DND-41 (cell line): Measurements from ENCODE around the gene FBXO15.

ENCODE experiments used
- ATAC-seq: fragments of 200-7000 bp; cut with Tn5 transposase; 3 replicates; pipeline ENCODE4 v1.9.1; 2021; ENCODE audit warnings: low read depth; ENCODE audit not compliant: insufficient read depth
- DNase-seq: peaks from one replicate; pipeline ENCODE4 v3.0.0-alpha.2; 2020
- H2AFZ ChIP-seq: 2 replicates; pipeline ENCODE4 v1.6.0; 2012; ENCODE audit warnings: low read depth, low read length
- H3K27ac ChIP-seq: 2 replicates; pipeline ENCODE4 v1.5.1; 2012; ENCODE audit warnings: low read length, inconsistent platforms
- H3K27me3 ChIP-seq: fragments of 200-600 bp; sonication (generic); 2 replicates; pipeline ENCODE4 v1.6.0; 2012; ENCODE audit warnings: low read length, mild to moderate bottlenecking, inconsistent platforms; ENCODE audit not compliant: insufficient read depth, poor library complexity
- H3K36me3 ChIP-seq: 2 replicates; pipeline ENCODE4 v1.5.1; 2012; ENCODE audit warnings: low read length, inconsistent platforms; ENCODE audit not compliant: insufficient read depth
- H3K4me1 ChIP-seq: 2 replicates; pipeline ENCODE4 v1.5.1; 2012; ENCODE audit warnings: mild to moderate bottlenecking, low read length; ENCODE audit not compliant: insufficient read depth
- H3K4me2 ChIP-seq: 2 replicates; pipeline ENCODE4 v1.6.0; 2012; ENCODE audit warnings: mild to moderate bottlenecking, moderate library complexity, low read length, inconsistent platforms; ENCODE audit not compliant: insufficient read depth
- H3K4me3 ChIP-seq, 2 experiments: fragments of 200-600 bp in 1 of 2; shearing (Covaris generic) in 1 of 2; 2 replicates each; pipeline ENCODE4 v1.5.1; 2012 to 2016; ENCODE audit warnings: inconsistent platforms in 2 of 2, low read length in 2 of 2, mild to moderate bottlenecking in 2 of 2, low read depth in 1 of 2, moderate library complexity in 1 of 2
- H3K79me2 ChIP-seq: 2 replicates; pipeline ENCODE4 v1.6.0; 2012; ENCODE audit warnings: low read length, inconsistent platforms; ENCODE audit not compliant: insufficient read depth
- H3K9ac ChIP-seq: 2 replicates; pipeline ENCODE4 v1.6.0; 2012; ENCODE audit warnings: low read depth, mild to moderate bottlenecking, inconsistent platforms, low read length, moderate library complexity
- H3K9me3 ChIP-seq: 2 replicates; pipeline ENCODE4 v1.5.1; 2012; ENCODE audit warnings: low read length, moderate library complexity, mild to moderate bottlenecking, inconsistent platforms; ENCODE audit not compliant: insufficient read depth, severe bottlenecking
- H4K20me1 ChIP-seq: 2 replicates; pipeline ENCODE4 v1.6.0; 2012; ENCODE audit warnings: low read length; ENCODE audit not compliant: insufficient read depth
- CTCF ChIP-seq: IDR thresholded peaks from 2 replicates; pipeline ENCODE4 v1.5.1; 2012; ENCODE audit warnings: borderline replicate concordance, low read length, moderate library complexity, mild to moderate bottlenecking; ENCODE audit not compliant: poor library complexity, severe bottlenecking; ENCODE audit errors: extremely low read depth
- EZH2 ChIP-seq: IDR thresholded peaks from 3 replicates; pipeline ENCODE4 v1.6.1; 2012; ENCODE audit warnings: borderline replicate concordance, low read depth, mild to moderate bottlenecking, moderate library complexity, low read length, inconsistent platforms; ENCODE audit not compliant: severe bottlenecking

The FBXO15 gene

DNA sequence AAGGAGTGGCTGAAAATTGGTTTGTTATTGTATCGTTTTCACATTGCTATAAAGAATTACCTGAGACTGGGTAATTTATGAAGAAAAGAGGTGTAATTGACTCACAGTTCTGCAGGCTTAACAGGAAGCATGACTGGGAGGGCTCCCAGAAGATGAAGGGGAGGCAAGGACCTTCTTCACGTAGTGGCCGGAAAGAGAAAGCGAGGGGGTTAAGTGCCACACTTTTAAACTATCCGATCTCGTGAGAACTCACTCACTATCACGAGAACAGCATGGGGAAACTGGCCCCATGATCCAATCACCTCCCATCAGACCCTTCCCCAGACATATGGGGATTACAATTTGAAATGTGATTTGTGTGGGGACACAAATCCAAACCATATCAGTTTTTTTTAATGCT, 81.6 kb downstream of the FBXO15 start:
- Histone ChIP-seq H3K9me3 (no peaks in the 10 kb centered on the region), H3K79me2 (no peaks in the 10 kb centered on the region), H3K27ac (no peak overlapping the region), H2AFZ (no peak overlapping the region), H3K4me2 (no peak overlapping the region), H3K36me3 (no peaks in the 10 kb centered on the region), H3K4me1 (peaks cover 14% of the 10 kb centered on the region), H3K4me3 (no peak overlapping the region), H4K20me1 (no peaks in the 10 kb centered on the region), H3K27me3 (peaks cover 3% of the 10 kb centered on the region), H3K9ac (no peak overlapping the region)
- no peak for TF ChIP-seq EZH2
- no peak for TF ChIP-seq CTCF
- ATAC-seq (no peak), DNase-seq (no peak)

DNA sequence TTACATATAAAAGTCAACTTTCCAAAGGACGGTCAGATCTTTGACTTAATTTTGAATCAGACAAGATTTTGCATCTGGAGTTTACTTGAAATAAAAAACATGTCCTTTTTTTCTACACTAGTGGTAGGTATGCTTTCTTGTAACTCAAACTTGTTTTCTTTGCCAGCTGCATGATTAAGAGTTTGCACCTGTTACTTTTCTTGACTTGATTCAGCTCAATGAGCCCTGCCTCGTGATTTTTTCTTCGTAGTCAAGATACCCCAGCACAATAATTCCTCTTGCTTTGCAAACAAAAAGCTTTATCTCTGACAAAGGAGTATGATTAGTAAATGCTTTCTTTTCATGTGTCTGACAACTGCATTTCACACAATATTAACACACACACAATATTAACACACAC, 82.3 kb downstream of the FBXO15 start:
- H3K9me3 ChIP-seq: no peaks in the 10 kb centered on the region
- no peaks in the 10 kb centered on the region for H3K79me2 ChIP-seq
- no peak for ATAC-seq
- H3K4me2 ChIP-seq: no peak overlapping the region
- peaks cover 3% of the 10 kb centered on the region for H3K27me3 ChIP-seq
- no peak overlapping the region for H3K4me3 ChIP-seq
- H4K20me1 ChIP-seq: no peaks in the 10 kb centered on the region
- H2AFZ ChIP-seq: no peak overlapping the region
- no peaks in the 10 kb centered on the region for H3K36me3 ChIP-seq
- no peak for TF ChIP-seq CTCF
- no peak for TF ChIP-seq EZH2
- no peak overlapping the region for H3K27ac ChIP-seq
- no peak for DNase-seq
- no peak overlapping the region for H3K9ac ChIP-seq
- H3K4me1 ChIP-seq: peaks cover 14% of the 10 kb centered on the region

- H3K4me1 ChIP-seq: peaks cover 14% of the 10 kb centered on the region
- ATAC-seq (peak; percentile 73; the same call in 2 of the 3 replicates), DNase-seq (peak; percentile 30)
- no peak overlapping the region for H3K9ac ChIP-seq
- peaks cover 3% of the 10 kb centered on the region for H3K27me3 ChIP-seq
- H2AFZ ChIP-seq: no peak overlapping the region
- TF ChIP-seq EZH2 (no peak), CTCF (no peak)
- H3K4me3 ChIP-seq: no peak overlapping the region
- no peaks in the 10 kb centered on the region for H3K79me2 ChIP-seq
- H3K27ac ChIP-seq: no peak overlapping the region
- H3K9me3 ChIP-seq: no peaks in the 10 kb centered on the region
- no peaks in the 10 kb centered on the region for H3K36me3 ChIP-seq
- no peak overlapping the region for H3K4me2 ChIP-seq
- no peaks in the 10 kb centered on the region for H4K20me1 ChIP-seq
Observed at GRCh38 chr18:74064510-74064909, 83.1 kb downstream of the FBXO15 start.

- no peaks in the 10 kb centered on the region for H3K79me2 ChIP-seq
- no peak overlapping the region for H3K27ac ChIP-seq
- no peak overlapping the region for H2AFZ ChIP-seq
- ATAC-seq (no peak), DNase-seq (no peak)
- H3K4me3 ChIP-seq: no peak overlapping the region
- no peak overlapping the region for H3K9ac ChIP-seq
- no peaks in the 10 kb centered on the region for H3K9me3 ChIP-seq
- H3K27me3 ChIP-seq: peaks cover 3% of the 10 kb centered on the region
- no peaks in the 10 kb centered on the region for H3K36me3 ChIP-seq
- H3K4me2 ChIP-seq: no peak overlapping the region
- H4K20me1 ChIP-seq: no peaks in the 10 kb centered on the region
- no peak for TF ChIP-seq EZH2
- TF ChIP-seq CTCF: no peak
- H3K4me1 ChIP-seq: peaks cover 14% of the 10 kb centered on the region
Observed at GRCh38 chr18:74063557-74063956, 84.1 kb downstream of the FBXO15 start.
